ENCODE measurements around the gene SNAP47.

The SNAP47 gene

DNA sequence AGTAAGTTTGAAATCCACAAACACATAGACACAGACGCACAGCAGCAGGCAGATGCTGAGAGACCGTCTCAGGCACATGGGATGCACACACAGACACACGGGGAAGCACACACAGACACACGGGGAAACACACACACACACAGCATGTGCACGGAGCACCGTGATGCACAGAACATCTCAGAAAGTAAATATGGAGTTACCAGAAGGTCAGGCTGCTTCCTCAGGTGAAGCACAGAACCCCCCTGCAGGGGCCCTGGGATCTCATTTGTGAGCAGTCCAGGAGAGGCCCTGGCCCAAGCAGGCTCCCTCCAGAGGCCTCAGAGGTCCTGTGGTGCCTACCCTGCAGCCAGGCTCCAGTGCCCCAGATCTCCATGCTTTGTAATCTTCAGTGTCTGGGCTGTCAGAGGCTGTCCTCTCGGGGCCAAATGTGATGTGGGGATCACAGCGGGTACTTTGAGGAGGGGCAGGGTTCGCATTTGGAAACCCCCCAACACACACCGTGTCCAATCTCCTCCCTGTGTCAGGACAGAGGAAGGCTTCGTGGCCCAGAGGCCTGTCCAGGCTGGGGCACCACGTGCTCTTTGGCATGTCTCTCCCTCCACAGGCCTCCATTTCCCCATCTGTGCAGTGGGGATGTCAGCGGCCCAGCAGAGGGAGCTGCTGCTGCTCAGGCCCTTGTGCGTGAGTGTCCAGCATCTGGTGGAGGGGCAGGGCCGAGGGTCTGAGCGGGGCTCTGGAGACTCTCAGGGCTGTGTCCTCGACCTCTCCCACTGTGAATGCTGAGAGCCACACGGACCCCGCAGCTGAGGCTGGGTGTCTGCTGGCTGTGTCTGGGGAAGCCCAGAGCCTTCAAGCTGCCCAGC is 57.2 kb downstream of the SNAP47 start:
- no peak for DNase-seq (ENCODE audit: low spot score)
- TF ChIP-seq, protein P1, sequence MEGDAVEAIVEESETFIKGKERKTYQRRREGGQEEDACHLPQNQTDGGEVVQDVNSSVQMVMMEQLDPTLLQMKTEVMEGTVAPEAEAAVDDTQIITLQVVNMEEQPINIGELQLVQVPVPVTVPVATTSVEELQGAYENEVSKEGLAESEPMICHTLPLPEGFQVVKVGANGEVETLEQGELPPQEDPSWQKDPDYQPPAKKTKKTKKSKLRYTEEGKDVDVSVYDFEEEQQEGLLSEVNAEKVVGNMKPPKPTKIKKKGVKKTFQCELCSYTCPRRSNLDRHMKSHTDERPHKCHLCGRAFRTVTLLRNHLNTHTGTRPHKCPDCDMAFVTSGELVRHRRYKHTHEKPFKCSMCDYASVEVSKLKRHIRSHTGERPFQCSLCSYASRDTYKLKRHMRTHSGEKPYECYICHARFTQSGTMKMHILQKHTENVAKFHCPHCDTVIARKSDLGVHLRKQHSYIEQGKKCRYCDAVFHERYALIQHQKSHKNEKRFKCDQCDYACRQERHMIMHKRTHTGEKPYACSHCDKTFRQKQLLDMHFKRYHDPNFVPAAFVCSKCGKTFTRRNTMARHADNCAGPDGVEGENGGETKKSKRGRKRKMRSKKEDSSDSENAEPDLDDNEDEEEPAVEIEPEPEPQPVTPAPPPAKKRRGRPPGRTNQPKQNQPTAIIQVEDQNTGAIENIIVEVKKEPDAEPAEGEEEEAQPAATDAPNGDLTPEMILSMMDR (IDR thresholded peaks at IDR 0.05; ENCODE audit: extremely low read depth, missing control alignments) = peak; percentile 12

DNA sequence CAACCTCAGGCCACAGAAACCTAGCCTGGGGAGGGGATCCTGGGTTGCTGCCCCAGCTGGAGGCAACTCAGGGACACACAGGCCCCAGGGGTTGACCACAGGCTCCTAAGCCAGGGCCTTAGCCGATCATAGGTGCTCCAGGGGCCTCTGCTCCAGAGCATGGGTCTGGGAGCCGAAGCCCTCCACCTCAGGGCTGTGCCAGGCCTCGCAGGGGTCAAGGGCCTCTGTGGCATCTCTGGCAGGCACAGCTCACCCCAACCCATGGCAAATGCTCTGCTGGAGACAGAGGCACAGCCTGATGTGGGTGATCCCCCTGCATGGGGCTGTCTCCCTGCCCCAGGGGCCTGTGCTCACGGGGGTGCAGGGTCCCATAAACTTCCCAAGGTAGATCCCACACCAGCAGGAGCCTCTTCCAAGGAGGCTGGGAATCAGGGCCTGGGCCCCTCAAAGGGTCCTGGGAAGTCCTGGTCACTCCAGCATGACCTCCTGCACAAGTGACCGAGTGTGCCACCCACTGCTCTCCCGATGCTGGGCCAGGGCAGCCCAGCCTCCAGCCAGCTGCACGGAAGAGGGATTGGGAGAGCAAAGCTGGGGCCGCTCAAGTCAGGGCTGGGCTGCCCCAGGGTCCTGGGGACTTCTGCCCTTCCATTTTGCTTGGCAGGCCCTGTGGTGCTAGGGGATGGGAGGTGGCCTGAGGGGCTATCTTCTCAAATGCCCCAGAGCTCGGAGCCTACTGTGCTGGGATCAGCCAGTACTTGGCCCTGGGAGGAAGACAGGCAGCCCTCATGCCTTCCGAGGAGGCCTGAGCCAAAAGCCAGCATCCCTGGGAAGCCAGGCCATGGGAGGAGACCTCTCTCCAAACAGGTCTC is 58.1 kb downstream of the SNAP47 start:
- no peak for DNase-seq (ENCODE audit: low spot score)
- TF ChIP-seq, protein P1 (IDR thresholded peaks at IDR 0.05; ENCODE audit: extremely low read depth, missing control alignments) = no peak

DNA sequence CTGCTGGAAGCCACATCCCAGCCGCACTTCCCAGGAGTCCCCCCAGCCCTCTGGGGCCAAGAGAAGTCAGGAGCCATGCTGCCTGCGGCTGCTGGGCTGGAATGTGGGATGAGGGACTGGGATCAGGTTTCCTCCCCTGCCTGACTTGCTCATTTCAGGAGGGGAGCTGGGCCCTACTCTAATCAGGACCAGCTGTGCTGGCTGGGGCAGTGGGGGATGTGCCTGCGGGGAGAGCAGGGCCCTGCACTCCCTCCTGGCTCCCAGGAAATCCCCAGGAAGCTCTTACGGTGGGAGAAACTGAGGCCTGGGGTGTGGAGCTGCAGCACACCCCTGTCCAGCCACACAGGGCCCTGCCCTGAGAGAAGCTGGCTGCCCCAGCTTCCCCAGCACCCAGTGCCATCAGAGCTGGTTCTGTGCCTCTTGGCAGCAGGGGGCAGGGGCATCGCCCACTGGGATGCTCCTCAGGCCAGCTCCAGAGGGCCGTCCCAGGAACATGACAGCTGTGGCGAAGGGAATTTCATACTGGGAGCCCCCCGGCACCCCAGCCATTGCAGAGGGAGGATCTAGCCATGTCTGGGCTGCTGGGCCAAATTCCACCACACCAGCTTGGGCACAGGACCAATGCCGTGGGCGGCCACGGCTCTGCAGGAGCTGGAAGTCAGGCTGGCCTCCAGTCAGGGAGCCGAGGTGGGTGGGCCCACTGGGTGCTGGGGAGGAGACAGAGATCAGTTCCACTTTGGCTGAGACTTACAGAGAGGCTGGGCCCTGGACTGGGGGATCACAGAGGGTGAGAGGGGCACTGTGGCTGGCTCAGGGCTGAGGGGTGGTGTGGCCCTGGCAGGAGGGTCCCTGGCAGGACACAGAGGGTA is 58.9 kb downstream of the SNAP47 start:
- no peak for DNase-seq (ENCODE audit: low spot score)
- TF ChIP-seq, protein P1 (IDR thresholded peaks at IDR 0.05; ENCODE audit: extremely low read depth, missing control alignments) = no peak

DNA sequence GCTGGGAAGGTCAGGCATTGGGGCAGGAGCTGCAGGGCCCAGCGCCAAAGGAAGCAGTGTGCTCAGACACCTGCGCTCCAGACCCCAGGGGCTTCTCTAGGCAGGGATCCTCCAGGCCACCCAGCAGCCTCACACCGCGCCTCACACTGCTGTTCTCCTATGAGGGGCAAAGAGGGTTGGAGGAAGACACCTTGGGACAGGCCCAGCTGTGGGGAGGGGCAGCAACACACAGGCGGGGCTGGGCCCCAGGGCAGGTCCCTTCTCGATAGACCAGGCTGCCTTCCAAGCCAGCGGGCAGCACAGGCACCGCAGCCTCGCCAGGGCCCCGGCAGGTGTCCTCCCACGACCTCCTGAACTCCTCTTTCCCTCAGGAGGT is 59.6 kb downstream of the SNAP47 start:
- TF ChIP-seq, protein P1 (IDR thresholded peaks at IDR 0.05; ENCODE audit: extremely low read depth, missing control alignments) = no peak
- DNase-seq (ENCODE audit: low spot score) = no peak

DNA sequence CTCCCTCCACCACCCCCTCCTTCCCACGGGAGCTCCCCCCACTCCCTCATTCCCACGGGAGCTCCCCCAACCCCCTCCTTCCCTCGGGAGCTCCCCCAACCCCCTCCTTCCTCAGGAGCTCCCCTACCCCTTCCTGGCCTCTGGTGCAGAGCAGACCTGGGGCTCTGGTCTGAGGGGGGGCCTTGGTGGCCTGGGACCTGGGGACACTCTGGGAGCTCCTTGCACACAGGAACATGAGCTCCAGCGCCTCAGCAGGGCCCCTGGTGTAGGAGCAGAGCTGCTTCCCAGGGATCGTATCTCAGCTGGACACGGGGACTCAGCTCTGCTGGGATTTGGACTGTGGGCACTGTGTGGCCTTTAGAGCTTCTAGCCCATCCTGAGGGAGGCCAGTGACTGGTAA is 60.5 kb downstream of the SNAP47 start:
- DNase-seq (ENCODE audit: low spot score) = no peak
- TF ChIP-seq, protein P1 (IDR thresholded peaks at IDR 0.05; ENCODE audit: extremely low read depth, missing control alignments) = no peak

DNA sequence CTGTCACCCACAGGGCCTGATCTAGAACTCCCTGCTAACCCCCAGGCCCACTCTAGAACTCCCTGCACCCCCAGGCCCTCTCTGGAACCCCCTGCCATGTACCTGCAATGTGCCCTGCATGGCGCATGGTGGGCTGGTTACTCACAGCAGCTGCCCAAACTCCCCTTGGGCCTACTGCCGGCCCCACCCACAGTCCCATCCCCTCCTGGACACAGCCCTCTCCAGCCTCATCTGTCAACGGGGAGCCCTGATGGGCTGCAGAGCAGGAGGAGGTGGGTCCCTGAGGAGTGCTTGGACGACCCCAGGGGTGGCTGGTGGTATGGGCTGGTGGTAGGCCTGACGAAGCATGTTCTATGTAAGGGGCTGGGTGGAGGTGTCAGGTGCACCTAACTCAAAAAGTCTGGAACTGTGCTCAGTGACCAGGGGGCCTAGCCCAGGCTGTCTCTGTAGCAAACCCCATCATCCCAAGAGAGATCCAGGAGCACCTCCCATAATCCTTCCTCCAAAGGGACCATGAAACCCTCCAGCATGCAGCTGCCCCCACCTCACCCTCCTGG is 61.2 kb downstream of the SNAP47 start:
- TF ChIP-seq, protein P1 (IDR thresholded peaks at IDR 0.05; ENCODE audit: extremely low read depth, missing control alignments) = no peak
- DNase-seq (ENCODE audit: low spot score) = no peak
